ENCODE data around the gene SPATA1. TPM values are rescaled to one million over a fixed set of nuclear protein-coding genes. Genes with fewer than 3 reads are reported as not detected.
"Not testable (repeated sequence)": the region's sequence is repeated elsewhere in the genome, so short reads cannot be mapped to it uniquely, and the experiment has no call there.

Gene SPATA1
- total RNA-seq, 1 donor from 2014 or later, result 2.0 TPM

GRCh38 chr1:84509029-84509428, 2.8 kb downstream of the SPATA1 start:
- no peak for DNase-seq

- no peak for DNase-seq
These were observed 4.0 kb downstream of the SPATA1 start for GRCh38 chr1:84510165-84510564.

GRCh38 chr1:84510668-84511067, 4.5 kb downstream of the SPATA1 start:
- DNase-seq, result no peak

- DNase-seq, result no peak
These were observed 18.4 kb downstream of the SPATA1 start for GRCh38 chr1:84524590-84524989.

GRCh38 chr1:84525779-84526178, 19.6 kb downstream of the SPATA1 start:
- DNase-seq, result peak; percentile 29

- DNase-seq, result no peak
These were observed 32.4 kb downstream of the SPATA1 start for GRCh38 chr1:84538599-84538998.

- no peak for DNase-seq
These were observed 33.8 kb downstream of the SPATA1 start for GRCh38 chr1:84539972-84540371.

GRCh38 chr1:84540759-84541158, 34.6 kb downstream of the SPATA1 start:
- DNase-seq, result no peak

GRCh38 chr1:84541679-84542078, 35.5 kb downstream of the SPATA1 start:
- DNase-seq, result peak; percentile 6

GRCh38 chr1:84550826-84551225, 44.6 kb downstream of the SPATA1 start:
- DNase-seq, result no peak

GRCh38 chr1:84569216-84569615, 63.0 kb downstream of the SPATA1 start:
- DNase-seq, result no peak

- DNase-seq, result no peak
These were observed 64.4 kb downstream of the SPATA1 start for GRCh38 chr1:84570436-84571149.

- no peak for DNase-seq
These were observed 65.0 kb downstream of the SPATA1 start for GRCh38 chr1:84571150-84571535.

GRCh38 chr1:84573481-84573966, 67.3 kb downstream of the SPATA1 start:
- peak; percentile 48 for DNase-seq

GRCh38 chr1:84573967-84574842, 68.0 kb downstream of the SPATA1 start, which contains the start of gene CTBS:
TSS of gene CTBS (minus strand) at chr1:84574440. CDS start at chr1:84574415, 25 bp downstream.
- peak; percentile 93 for DNase-seq

GRCh38 chr1:84574936-84575335, 68.8 kb downstream of the SPATA1 start:
- no peak for DNase-seq

- no peak for DNase-seq
These were observed 75.5 kb downstream of the SPATA1 start for GRCh38 chr1:84581648-84582047.

GRCh38 chr1:84582802-84583587, 76.8 kb downstream of the SPATA1 start:
- peak; percentile 53 for DNase-seq

- DNase-seq, result no peak
These were observed 77.5 kb downstream of the SPATA1 start for GRCh38 chr1:84583648-84584047.

GRCh38 chr1:84584126-84584525, 77.9 kb downstream of the SPATA1 start:
- DNase-seq, result no peak

GRCh38 chr1:84585803-84586202, 79.6 kb downstream of the SPATA1 start:
- DNase-seq, result no peak

- DNase-seq, result no peak
These were observed 80.9 kb downstream of the SPATA1 start for GRCh38 chr1:84587099-84587498.

GRCh38 chr1:84594959-84595358, 88.8 kb downstream of the SPATA1 start:
- not testable (repeated sequence) for DNase-seq
